Tongue (tissue), 2 donors: ENCODE results near the gene PPM1N. TPM values are rescaled to one million over a fixed set of nuclear protein-coding genes. Genes with fewer than 3 reads are reported as not detected.

Experiments
- DNase-seq: peaks from one replicate; pipeline ENCODE4 v3.0.0-alpha.2; 2015
- total RNA-seq: library from RNA; depleted of rRNA; stranded (reverse); fragments of >200 nt; gene quantifications from one replicate; pipeline ENCODE4 v1.2.3, GENCODE V29; 2014

PPM1N gene
- total RNA-seq, 1 donor from 2014 or later, result 1.4 TPM

- DNase-seq, result no peak
Observed at GRCh38 chr19:45529420-45529785, 31.2 kb downstream of the PPM1N start.

GRCh38 chr19:45531349-45531748 is 33.1 kb downstream of the PPM1N start:
- no peak for DNase-seq

- no peak for DNase-seq
Observed at GRCh38 chr19:45539459-45539858, 41.2 kb downstream of the PPM1N start.

- no peak for DNase-seq
Observed at GRCh38 chr19:45542234-45542668, 44.0 kb downstream of the PPM1N start.

GRCh38 chr19:45547211-45547770 is 49.0 kb downstream of the PPM1N start:
- DNase-seq, result no peak

- DNase-seq, result no peak
Observed at GRCh38 chr19:45547965-45548609, 49.8 kb downstream of the PPM1N start.

Other genes starting within 250 kb of the PPM1N start
- 16.0 TPM for gene MARK4, start 247.2 kb upstream of the PPM1N start, total RNA-seq
- gene CKM, start 175.6 kb upstream of the PPM1N start, total RNA-seq, result 4,756 TPM
- 13.7 TPM for gene KLC3, start 157.7 kb upstream of the PPM1N start, total RNA-seq
- 6.2 TPM for gene ERCC2, start 127.9 kb upstream of the PPM1N start, total RNA-seq
- 20.5 TPM for gene PPP1R13L, start 93.4 kb upstream of the PPM1N start, total RNA-seq
- gene POLR1G, start 91.8 kb upstream of the PPM1N start, total RNA-seq, result 6.3 TPM
- gene ERCC1, start 74.5 kb upstream of the PPM1N start, total RNA-seq, result 89.4 TPM
- gene FOSB, start 30.4 kb upstream of the PPM1N start, total RNA-seq, result 5.0 TPM
- 73.1 TPM for gene RTN2, start 1.4 kb upstream of the PPM1N start, total RNA-seq
- 25.7 TPM for gene VASP, start 9.0 kb downstream of the PPM1N start, total RNA-seq
- gene OPA3, start 86.4 kb downstream of the PPM1N start, total RNA-seq, result 6.4 TPM
- 0.31 TPM for gene GPR4, start 103.8 kb downstream of the PPM1N start, total RNA-seq
- 16.1 TPM for gene EML2, start 141.0 kb downstream of the PPM1N start, total RNA-seq
- gene GIPR, start 169.8 kb downstream of the PPM1N start, total RNA-seq, result not detected
- 88.4 TPM for gene SNRPD2, start 193.5 kb downstream of the PPM1N start, total RNA-seq
- gene QPCTL, start 194.2 kb downstream of the PPM1N start, total RNA-seq, result 3.3 TPM
- gene FBXO46, start 232.5 kb downstream of the PPM1N start, total RNA-seq, result 13.2 TPM
- not detected for gene MEIOSIN, start 235.0 kb downstream of the PPM1N start, total RNA-seq